ENCODE data around the gene UCKL1.
"Not testable (repeated sequence)": the region's sequence is repeated elsewhere in the genome, so short reads cannot be mapped to it uniquely, and the experiment has no call there.

UCKL1 gene

GRCh38 chr20:63971960-63972311 is 15.7 kb upstream of the UCKL1 start:
- H3K9me3 ChIP-seq (ENCODE audit: control insufficient read depth, low read length); H3K36me3 ChIP-seq (ENCODE audit: control insufficient read depth, insufficient read depth, low read length); H3K27ac ChIP-seq (ENCODE audit: insufficient read depth, low read depth, low read length, poor library complexity, severe bottlenecking); H3K4me1 ChIP-seq (ENCODE audit: control insufficient read depth, insufficient read depth, low read length); H3K4me3 ChIP-seq (ENCODE audit: insufficient read depth, low read depth, low read length): not testable (repeated sequence)
- H3K27me3 ChIP-seq (ENCODE audit: control insufficient read depth, insufficient read depth, low read length, poor library complexity, severe bottlenecking): peaks cover 16% of the 10 kb centered on the region
- 95% methylated on average over 9 to 10 of the region's 10 CpGs for WGBS, 2 experiments

- Histone ChIP-seq H3K27ac (ENCODE audit: insufficient read depth, low read depth, low read length, poor library complexity, severe bottlenecking) (no peak overlapping the region), H3K4me3 (ENCODE audit: insufficient read depth, low read depth, low read length) (peak overlapping the region; percentile 46), H3K9me3 (ENCODE audit: control insufficient read depth, low read length) (no peaks in the 10 kb centered on the region), H3K27me3 (ENCODE audit: control insufficient read depth, insufficient read depth, low read length, poor library complexity, severe bottlenecking) (peaks cover 16% of the 10 kb centered on the region), H3K4me1 (ENCODE audit: control insufficient read depth, insufficient read depth, low read length) (peaks cover 6% of the 10 kb centered on the region), H3K36me3 (ENCODE audit: control insufficient read depth, insufficient read depth, low read length) (peaks cover 16% of the 10 kb centered on the region)
- WGBS, 2 experiments: 89 to 92% methylated on average over 5 of the region's 5 CpGs
Observed at GRCh38 chr20:63970714-63971431, 14.7 kb upstream of the UCKL1 start.

GRCh38 chr20:63969838-63970713 is 13.9 kb upstream of the UCKL1 start, which contains the start of gene ZNF512B:
Gene ZNF512B, minus strand, starts transcription at chr20:63969930. Its CDS starts 1,980 bp downstream, at chr20:63967950.
- no peak within 1 kb of the TSS for H3K27ac ChIP-seq (ENCODE audit: insufficient read depth, low read depth, low read length, poor library complexity, severe bottlenecking)
- WGBS, 2 experiments: 3% methylated on average over 72 to 73 of the region's 73 CpGs
- H3K4me1 ChIP-seq (ENCODE audit: control insufficient read depth, insufficient read depth, low read length): peaks cover 6% of the 10 kb centered on the region
- H3K36me3 ChIP-seq (ENCODE audit: control insufficient read depth, insufficient read depth, low read length): peaks cover 16% of the 10 kb centered on the region
- peaks cover 16% of the 10 kb centered on the region for H3K27me3 ChIP-seq (ENCODE audit: control insufficient read depth, insufficient read depth, low read length, poor library complexity, severe bottlenecking)
- no peaks in the 10 kb centered on the region for H3K9me3 ChIP-seq (ENCODE audit: control insufficient read depth, low read length)
- H3K4me3 ChIP-seq (ENCODE audit: insufficient read depth, low read depth, low read length): peak within 1 kb of the TSS; percentile 61

GRCh38 chr20:63968928-63969760 is 12.9 kb upstream of the UCKL1 start:
- Histone ChIP-seq H3K9me3 (ENCODE audit: control insufficient read depth, low read length) (no peaks in the 10 kb centered on the region), H3K4me1 (ENCODE audit: control insufficient read depth, insufficient read depth, low read length) (peaks cover 6% of the 10 kb centered on the region), H3K27ac (ENCODE audit: insufficient read depth, low read depth, low read length, poor library complexity, severe bottlenecking) (no peak overlapping the region), H3K4me3 (ENCODE audit: insufficient read depth, low read depth, low read length) (peak overlapping the region; percentile 61), H3K36me3 (ENCODE audit: control insufficient read depth, insufficient read depth, low read length) (peaks cover 21% of the 10 kb centered on the region), H3K27me3 (ENCODE audit: control insufficient read depth, insufficient read depth, low read length, poor library complexity, severe bottlenecking) (peaks cover 16% of the 10 kb centered on the region)
- 2% methylated on average over 70 of the region's 70 CpGs for WGBS, 2 experiments

GRCh38 chr20:63968136-63968927 is 12.1 kb upstream of the UCKL1 start:
- Histone ChIP-seq H3K9me3 (ENCODE audit: control insufficient read depth, low read length) (no peaks in the 10 kb centered on the region), H3K27ac (ENCODE audit: insufficient read depth, low read depth, low read length, poor library complexity, severe bottlenecking) (no peak overlapping the region), H3K36me3 (ENCODE audit: control insufficient read depth, insufficient read depth, low read length) (peaks cover 29% of the 10 kb centered on the region), H3K27me3 (ENCODE audit: control insufficient read depth, insufficient read depth, low read length, poor library complexity, severe bottlenecking) (peaks cover 15% of the 10 kb centered on the region), H3K4me1 (ENCODE audit: control insufficient read depth, insufficient read depth, low read length) (peaks cover 6% of the 10 kb centered on the region), H3K4me3 (ENCODE audit: insufficient read depth, low read depth, low read length) (peak overlapping the region; percentile 61)
- 89 to 92% methylated on average over 14 of the region's 14 CpGs for WGBS, 2 experiments

GRCh38 chr20:63967330-63968135 is 11.3 kb upstream of the UCKL1 start:
- 93% methylated on average over 28 of the region's 28 CpGs for WGBS, 2 experiments
- peaks cover 6% of the 10 kb centered on the region for H3K4me1 ChIP-seq (ENCODE audit: control insufficient read depth, insufficient read depth, low read length)
- peaks cover 12% of the 10 kb centered on the region for H3K27me3 ChIP-seq (ENCODE audit: control insufficient read depth, insufficient read depth, low read length, poor library complexity, severe bottlenecking)
- H3K4me3 ChIP-seq (ENCODE audit: insufficient read depth, low read depth, low read length): no peak overlapping the region
- no peaks in the 10 kb centered on the region for H3K9me3 ChIP-seq (ENCODE audit: control insufficient read depth, low read length)
- H3K36me3 ChIP-seq (ENCODE audit: control insufficient read depth, insufficient read depth, low read length): peaks cover 34% of the 10 kb centered on the region
- no peak overlapping the region for H3K27ac ChIP-seq (ENCODE audit: insufficient read depth, low read depth, low read length, poor library complexity, severe bottlenecking)

GRCh38 chr20:63966944-63967322 is 10.7 kb upstream of the UCKL1 start:
- Histone ChIP-seq H3K4me3 (ENCODE audit: insufficient read depth, low read depth, low read length) (no peak overlapping the region), H3K27me3 (ENCODE audit: control insufficient read depth, insufficient read depth, low read length, poor library complexity, severe bottlenecking) (peaks cover 12% of the 10 kb centered on the region), H3K27ac (ENCODE audit: insufficient read depth, low read depth, low read length, poor library complexity, severe bottlenecking) (no peak overlapping the region), H3K9me3 (ENCODE audit: control insufficient read depth, low read length) (no peaks in the 10 kb centered on the region), H3K4me1 (ENCODE audit: control insufficient read depth, insufficient read depth, low read length) (peaks cover 6% of the 10 kb centered on the region), H3K36me3 (ENCODE audit: control insufficient read depth, insufficient read depth, low read length) (peaks cover 34% of the 10 kb centered on the region)
- 95 to 97% methylated on average over 13 of the region's 13 CpGs for WGBS, 2 experiments

- Histone ChIP-seq H3K27ac (ENCODE audit: insufficient read depth, low read depth, low read length, poor library complexity, severe bottlenecking) (no peak overlapping the region), H3K9me3 (ENCODE audit: control insufficient read depth, low read length) (no peaks in the 10 kb centered on the region), H3K36me3 (ENCODE audit: control insufficient read depth, insufficient read depth, low read length) (peaks cover 39% of the 10 kb centered on the region), H3K4me1 (ENCODE audit: control insufficient read depth, insufficient read depth, low read length) (peaks cover 6% of the 10 kb centered on the region), H3K4me3 (ENCODE audit: insufficient read depth, low read depth, low read length) (no peak overlapping the region), H3K27me3 (ENCODE audit: control insufficient read depth, insufficient read depth, low read length, poor library complexity, severe bottlenecking) (peaks cover 12% of the 10 kb centered on the region)
- WGBS, 2 experiments: 96% methylated on average over 27 of the region's 27 CpGs
Observed at GRCh38 chr20:63966172-63966943, 10.1 kb upstream of the UCKL1 start.
